GM18909 (cell line): ENCODE measurements around the gene KRT20.
"Not testable (repeated sequence)": the region's sequence is repeated elsewhere in the genome, so short reads cannot be mapped to it uniquely, and the experiment has no call there.

ENCODE experiments used
- ATAC-seq: cut with Tn5 transposase; IDR thresholded peaks from one replicate; pipeline ENCODE4 v1.9.1; 2021; ENCODE audit warnings: mild to moderate bottlenecking; ENCODE audit not compliant: unreplicated experiment, poor library complexity

The KRT20 gene

DNA sequence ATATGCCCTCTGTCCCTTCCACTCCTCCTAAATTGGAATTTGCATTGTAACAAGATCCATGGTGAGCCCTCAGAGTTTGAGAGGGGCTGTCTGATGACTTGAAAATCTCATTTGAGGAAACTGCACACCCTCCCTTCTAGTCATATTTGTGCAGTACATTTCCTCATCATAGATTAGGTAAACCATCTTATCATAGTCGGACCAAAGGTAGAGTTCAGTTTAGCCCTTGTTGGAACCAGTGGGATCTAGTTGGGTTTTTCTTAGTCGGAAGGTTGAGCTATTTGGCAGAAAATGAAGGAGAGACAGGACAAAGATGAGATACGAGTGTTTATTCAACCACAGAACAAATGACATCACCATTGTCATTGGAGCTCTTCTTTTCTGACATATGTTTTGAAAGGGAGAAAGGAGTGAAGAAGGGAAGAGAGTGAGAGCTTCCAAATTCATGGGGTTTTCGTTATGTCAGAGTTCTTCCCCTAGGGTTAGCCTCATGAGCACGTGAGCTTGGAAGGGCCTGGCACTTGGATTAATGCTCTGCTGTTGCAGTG lies 15.8 kb upstream of the KRT20 start:
- no peak for ATAC-seq

DNA sequence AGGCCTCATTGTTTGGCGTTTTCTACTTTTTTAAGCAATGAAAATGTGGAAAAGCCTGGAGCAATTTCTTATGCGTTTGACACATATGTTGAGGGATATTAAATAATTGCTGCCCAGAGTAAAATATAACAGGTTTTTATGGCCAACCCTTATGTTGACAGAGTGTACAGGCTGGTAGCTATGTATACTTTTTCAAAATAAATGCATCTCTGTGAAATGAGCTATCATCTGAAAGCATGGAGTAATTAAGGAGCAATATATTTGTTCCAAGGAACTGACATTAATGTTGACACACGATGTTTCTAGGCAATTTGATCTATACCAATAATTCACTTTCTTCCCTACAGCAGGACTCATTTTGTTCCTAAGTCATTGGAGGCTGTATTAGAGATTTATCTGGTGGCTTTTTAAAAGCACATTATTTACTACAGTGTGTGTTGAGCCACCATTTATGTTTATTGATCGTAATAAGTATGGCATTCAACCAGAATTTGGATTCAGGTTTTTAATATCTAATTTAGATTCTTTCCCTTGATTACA lies 11.9 kb upstream of the KRT20 start:
- no peak for ATAC-seq

DNA sequence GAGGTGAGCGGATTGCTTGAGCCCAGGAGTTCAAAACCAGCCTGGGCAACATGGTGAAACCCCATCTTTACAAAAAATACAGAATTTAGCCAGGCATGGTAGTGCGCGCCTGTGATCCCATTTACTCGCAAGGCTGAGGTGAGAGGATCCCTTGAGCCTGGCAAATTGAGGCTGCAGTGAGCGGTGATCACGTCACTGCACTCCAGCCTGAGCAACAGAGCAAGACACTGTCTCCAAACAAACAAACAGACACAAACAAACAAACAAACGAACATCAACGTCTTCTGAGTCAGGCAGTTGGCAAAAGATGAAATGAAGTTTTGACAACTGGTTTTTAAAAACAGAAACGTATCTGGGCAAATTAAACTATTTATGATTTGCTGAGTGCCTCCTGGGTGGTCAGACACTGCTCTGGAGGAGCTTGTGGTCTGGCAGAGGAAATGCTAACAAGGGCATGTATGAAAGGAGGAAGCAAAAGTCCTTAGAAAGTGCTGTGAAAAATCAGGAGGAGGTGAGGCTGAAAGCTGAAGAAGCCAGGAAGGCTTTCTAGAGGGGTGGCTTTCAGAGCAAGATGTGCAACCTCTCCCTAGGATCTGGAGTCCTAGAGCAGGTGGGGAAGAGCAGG lies 10.2 kb upstream of the KRT20 start:
- no peak for ATAC-seq

DNA sequence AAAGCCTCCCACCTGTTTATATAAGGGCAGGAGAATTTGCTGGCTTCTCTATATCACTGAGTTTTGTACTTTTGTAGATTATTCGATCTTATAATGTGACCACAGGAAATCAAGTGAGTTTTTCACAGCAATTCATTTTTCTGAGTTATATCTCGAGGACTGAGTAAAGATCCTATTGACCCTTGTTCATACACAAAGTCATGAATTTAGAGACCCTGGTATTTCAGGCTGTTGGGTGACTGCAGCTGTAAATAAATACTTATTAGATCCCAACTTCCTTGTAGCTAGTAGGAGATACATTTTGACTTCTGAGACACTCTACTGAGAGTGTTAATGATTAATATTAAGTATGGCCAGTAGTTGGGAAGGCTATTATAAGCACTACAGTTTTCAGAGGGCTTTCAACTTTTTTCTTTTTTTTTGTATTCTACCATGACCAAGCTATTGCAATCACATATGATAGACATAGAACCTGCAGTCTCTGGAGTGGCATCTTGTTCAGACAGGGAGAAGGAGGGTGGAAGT lies 3.2 kb upstream of the KRT20 start:
- ATAC-seq: no peak

DNA sequence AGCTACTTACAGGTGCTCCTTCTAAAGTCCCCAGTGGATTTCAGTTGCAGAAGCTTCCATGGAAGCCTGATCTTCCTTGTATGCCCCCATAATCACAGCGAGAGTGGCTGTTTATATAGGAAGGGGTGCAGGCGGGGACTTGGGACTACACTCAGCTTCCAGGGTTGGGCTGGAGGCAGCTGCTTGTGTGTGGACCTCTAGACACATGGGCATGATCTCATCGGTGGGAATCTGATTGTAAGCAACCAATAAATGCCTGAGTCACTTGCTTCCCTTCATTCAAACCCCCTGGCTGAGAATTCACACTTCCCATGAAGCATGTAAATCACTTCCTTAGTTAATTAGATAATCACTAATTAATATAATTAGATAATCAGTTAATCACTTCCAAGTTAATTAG lies 1.0 kb upstream of the KRT20 start:
- ATAC-seq: no peak

DNA sequence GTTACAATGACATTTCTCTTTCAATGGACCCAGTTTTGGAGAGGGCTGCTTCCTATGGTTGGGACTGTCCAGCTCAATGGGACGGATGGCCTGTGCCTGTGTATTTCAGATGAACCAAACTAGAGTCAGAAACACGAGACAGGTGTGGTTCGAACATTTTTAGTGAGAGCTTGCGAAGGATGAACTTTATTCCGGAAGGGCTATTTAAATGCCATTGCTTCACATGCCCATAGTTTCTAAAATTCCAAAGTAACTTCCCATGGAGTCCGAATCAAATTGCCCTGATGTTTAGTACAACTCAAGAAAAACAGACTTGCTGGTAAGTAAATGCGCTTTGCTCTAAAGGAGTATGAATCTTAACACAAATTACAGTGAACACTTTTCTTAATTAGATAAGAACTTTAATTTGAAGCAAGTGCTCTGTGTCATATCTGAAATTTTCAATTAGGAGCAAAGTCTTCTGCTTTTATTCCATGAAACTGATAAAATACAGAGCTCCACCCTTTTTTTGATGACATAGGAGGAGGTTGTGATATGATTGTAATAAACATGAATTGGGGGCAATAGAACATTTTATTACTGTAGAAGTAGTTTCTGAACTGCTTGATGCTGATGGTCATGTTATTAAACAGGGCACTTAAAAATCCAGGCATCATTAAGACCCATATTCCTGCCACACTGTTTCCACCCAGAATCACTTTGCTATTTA lies 1.3 kb downstream of the KRT20 start:
- no peak for ATAC-seq

DNA sequence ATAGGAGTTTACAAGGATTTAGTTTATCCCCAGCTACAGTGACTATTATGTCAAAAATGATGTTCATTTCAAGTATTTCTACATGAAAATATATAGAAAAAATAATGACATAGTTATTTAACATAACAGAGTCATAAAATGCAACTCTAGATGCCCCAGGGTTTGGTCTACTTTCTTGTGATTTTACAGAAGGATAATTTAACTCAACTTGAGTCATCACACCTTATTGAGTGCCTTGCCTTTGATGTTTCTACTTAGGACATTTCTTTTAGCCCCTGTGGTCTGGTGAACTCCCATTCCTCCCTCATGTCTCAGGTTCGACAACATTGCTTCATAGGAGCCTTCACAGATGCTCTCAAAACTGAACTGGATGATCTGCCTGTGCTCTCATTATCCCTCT lies 2.0 kb downstream of the KRT20 start:
- no peak for ATAC-seq

DNA sequence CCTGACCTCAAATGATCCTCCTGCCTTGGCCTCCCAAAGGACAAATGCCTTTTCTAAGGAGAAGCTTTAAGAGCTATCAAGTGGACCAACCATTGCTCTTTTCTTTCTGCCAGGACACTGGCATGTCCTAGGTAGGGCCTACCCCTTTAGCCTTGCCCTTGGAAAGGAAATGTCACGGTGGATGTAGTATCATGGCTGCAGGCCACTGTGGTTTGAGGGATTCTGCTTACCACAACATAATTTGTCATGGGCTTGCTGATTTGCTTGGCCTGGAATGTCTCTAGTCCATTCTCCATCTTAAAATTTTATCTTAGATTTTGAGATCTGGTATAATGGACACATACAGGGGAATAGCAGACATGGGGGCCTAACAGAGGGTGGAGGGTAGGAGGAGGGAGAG lies 6.0 kb downstream of the KRT20 start:
- ATAC-seq: no peak

DNA sequence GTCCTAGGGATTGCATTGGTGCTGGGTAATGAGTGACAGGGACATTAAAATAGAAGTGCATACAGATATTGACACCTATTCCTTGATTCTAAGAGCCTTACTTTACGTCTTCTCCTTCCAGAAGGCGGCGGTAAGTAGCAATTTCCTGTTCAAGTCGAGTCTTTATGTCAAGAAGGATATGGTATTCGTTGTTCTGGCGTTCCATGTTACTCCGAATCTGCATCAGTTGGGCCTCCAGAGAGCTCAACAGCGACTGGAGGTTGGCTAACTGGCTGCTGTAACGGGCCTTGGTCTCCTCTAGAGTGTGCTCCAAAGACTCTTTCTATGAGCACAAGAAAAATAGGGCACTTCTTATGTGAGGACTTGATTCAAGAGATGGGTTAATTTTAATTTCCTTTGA lies 7.0 kb downstream of the KRT20 start:
- no peak for ATAC-seq

DNA sequence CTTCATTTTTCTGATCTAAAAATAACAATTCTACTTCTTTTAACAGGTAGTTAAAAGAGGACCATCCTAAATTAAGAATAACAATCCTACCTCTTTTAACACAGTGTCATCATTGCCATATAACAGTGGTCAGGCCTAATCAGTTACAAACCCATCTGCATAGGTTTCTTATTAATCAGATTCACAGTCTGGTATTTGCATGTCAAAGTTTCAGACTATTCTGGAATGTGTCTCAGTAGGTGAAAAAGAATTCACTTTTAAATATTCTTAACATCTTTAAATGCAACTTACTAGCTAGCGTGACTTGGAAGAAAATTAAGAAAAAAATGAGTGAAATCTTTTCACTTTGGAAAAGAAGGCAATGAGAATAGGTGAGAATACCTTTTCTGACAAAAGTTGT lies 11.2 kb downstream of the KRT20 start:
- ATAC-seq: no peak

DNA sequence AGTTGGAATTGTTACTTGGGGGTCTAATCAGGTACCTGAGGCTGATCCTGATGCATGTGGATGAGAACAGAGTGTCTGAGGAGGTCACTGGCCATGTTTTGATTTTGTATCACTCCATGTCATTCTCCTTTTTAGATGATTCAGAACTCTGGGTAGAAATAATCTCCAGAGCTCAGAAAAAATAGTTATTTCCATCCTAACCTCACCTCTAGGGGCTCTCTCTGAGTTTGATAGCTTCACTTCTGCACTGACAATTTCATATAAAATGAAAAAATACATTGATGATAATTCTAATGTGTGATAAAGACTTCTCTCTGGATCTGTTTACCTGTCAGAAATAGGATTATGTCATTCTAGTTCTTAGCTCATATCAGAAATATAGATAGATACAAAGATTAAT lies 11.8 kb downstream of the KRT20 start:
- ATAC-seq: no peak

DNA sequence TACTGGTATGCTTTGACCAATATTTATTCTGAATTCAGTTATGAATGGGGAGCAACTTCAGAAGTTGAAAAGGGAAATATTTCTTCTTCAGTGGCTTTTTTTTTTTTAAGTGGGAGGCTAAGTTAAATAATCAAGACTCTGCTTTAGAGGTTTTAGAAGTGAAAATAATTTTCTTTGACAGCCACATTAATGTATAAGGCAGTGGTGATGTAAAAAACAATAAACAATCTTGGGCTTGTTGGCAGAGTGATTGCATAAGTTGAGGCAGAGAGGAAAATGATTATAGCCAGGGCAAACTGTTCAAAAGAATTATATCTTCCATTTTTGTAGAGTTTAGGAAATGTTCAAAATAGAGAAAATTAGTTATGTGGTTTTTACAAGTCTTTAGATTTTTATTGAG lies 12.6 kb downstream of the KRT20 start:
- ATAC-seq: no peak

DNA sequence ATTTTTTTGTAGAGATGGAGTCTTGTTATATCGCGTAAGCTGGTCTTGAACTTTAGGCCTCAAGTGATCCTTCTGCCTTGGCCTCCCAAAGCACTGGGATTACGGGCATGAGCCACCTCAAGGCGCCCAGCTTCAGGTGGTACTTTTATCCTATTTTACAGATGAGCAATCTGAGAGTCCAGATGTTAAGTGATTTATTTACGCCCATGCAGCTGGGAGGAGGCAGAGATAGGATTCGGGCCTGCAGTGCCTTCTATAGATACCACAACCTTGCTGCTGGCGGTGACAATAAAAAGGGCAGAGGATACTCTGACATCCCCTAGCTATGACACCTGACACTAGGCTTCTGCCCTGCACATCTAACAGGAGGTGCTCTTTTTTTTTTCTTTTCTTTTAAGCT lies 13.7 kb downstream of the KRT20 start:
- no peak for ATAC-seq

DNA sequence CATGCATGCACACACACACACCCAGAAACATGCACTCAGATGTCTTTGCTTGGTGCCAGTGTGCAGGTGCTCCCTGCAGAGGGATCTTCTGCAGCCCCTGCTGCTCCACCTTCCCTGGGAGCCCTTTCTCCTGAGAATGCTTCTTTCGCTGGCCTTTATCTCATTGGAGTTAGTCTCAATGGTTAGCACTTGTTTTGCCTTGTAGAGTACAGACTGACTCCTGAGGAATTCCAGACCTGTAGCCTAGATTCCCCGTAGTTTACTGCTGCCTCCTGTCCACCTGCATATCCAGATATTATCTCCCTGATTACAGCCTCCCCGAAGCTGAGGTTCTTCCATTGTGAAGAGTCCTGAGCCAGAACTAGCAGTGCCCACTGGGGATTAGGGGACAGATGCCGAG lies 14.9 kb downstream of the KRT20 start:
- ATAC-seq: no peak

DNA sequence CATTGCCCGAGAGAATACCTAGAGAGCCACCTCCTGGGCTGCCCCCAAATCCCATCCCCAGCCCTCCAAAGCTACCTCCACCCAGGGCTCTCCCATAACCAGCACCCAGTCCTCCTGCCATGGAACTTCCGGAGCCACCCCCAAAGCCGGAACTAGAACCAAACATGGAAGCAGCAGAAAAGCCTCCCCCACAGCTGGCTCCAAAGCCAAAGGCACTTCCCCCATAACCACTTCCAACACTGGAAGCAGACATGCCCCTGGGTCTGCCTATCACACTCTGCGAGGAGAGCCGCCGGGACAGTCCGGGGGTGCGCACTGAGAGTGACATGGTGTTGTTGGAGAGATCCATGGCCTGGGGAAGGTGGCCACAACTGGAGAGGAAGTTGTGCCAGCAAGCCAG lies 18.2 kb downstream of the KRT20 start, which contains the start of gene KRT12:
Gene KRT12 (minus strand): TSS at position 386 of the 400 bp plus-strand sequence. CDS start 37 bp downstream, at position 349.
- no peak for ATAC-seq

DNA sequence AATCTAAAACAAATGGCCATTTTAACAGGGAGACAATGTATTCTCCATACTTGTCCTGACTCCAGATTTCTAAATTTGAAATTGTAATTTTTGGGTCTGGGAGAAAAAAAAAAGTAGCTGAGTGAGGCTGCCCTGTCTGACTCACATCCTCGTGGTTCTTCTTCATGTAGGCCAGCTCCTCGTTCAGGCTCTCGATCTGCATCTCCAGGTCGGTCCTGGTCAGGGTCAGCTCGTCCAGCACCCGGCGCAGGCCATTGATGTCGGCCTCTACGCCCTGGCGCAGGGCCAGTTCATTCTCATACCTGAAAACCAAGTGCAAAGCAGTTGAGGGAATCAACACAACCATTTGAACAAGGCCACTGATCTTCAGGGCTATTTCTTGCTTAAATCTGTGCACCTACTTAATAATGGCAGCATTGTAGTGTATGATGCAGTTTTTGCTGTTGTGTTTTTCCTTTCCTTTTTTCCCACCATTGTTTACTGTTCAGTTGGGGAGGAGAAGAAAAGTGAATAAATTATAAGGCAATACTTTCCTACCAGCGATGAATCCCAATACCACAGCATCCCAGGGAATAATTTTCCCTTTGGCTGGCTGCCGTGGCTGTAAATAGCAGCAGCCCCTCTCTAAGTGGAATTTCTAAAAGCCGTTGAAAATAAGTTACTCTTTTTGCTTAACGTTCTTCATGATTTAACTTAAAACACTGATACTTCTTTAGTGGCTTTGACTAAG lies 20.2 kb downstream of the KRT20 start:
- no peak for ATAC-seq

DNA sequence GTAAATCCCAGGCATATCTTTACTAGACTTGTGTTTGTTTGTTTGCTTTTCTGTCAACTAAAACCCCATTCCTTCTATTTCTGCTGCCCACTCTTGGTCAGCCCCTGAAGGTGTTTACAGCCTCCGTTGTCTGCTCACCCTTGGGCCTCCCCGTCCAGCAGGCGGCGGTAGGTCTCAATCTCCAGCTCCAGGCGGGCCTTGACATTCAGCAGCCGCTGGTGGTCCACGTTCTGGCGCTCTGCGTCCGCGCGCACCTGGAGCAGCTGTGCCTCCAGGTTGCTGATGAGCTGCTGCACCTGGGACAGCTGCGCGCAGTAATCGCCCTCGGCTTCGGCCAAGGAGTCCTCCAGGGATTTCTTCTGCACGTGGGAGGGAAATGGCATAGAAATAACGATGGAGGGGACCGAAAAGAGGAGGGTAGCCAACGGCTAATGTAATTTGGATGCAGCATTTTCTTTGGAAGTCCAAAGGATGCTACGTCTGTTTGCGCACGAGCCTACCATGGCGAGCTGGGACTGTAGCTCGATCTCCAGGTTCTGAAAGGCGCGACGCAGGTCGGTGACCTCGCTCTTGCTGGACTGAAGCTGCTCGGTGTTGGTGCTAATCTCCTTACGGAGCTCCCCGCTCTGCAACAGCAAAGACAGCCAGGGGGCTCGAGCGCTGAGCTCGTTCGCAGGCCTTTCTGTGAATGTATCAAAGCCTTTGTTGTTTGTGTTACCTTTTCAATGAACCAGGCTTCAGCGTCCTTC lies 21.9 kb downstream of the KRT20 start:
- ATAC-seq: no peak

DNA sequence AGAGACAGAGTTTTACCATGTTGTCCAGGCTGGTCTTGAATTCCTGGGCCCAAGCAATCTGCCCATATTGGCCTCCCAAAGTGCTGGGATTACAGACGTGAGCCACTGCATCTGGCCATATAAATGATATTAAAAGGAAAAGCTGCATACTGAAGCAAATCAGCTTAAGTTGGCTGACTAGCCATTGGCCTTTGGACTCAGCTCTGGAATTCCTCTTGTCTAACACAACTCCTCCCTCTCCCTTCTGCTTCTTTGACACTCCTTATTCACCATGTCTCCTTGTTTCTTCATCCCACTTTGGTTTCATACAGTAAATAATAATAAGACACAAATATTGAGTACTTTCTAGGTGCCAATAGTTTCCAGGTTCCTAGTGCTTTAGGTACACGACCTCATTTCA lies 25.5 kb downstream of the KRT20 start:
- no peak for ATAC-seq

DNA sequence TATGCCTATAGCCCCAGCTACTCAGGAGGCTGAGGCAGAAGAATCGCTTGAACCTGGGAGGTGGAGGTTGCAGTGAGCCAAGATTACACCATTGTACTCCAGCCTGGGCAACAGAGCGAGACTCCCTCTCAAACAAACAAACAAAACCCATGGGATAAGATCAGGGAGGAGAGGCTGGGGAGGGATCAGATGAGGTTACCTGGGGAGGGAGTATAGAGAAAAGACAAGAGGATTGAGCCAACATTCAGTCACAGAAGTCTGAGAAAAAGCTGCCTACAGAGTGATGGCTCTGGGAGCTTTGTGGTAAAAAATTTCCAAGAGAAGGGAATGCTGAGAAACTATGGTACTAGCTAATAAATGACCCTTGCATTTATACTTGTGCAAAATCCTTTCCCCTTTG lies 26.4 kb downstream of the KRT20 start:
- not testable (repeated sequence) for ATAC-seq

DNA sequence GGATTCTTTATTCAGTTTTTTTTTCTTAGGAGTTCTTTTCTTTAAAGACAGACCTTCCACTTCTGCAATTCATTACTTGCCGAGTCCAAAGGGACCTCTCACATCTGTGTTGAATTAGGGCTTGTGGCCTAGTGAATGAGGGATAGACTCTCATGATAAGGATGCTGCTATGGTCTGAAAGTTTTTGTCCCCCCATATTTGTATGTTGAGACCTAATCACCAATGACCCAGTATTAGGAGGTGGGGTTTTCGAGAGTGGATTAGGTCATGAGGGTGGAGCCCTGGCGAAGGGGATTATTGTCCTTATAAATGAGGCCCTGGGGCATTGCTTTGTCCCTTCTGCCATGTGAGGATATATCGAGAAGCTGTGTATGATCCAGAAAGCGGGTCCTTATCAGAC lies 27.5 kb downstream of the KRT20 start:
- no peak for ATAC-seq
